ENCODE measurements around the gene MCRIP2. TPM values are rescaled to one million over a fixed set of nuclear protein-coding genes. Genes with fewer than 3 reads are reported as not detected.

The MCRIP2 gene
- total and polyA plus RNA-seq, 10 donors: 23.6 to 106 (median 41.8) TPM

GRCh38 chr16:638836-639235 lies 2.8 kb upstream of the MCRIP2 start:
- WGBS, 5 donors: 77 to 89% (median 81%) methylated on average over 8 to 9 of the region's 9 CpGs
- Histone ChIP-seq H3K4me3 (no peak overlapping the region), H3K27ac (peak overlapping the region in 2 of 8 donors; percentile 12 to 28), H3K9me3 (no peaks in the 10 kb centered on the region), H3K4me1 (peaks cover 26 to 84% (median 56%) of the 10 kb centered on the region in 6 donors), H3K27me3 (replicated peaks in 1 of 7) (peaks cover 0 to 4% (median 0%) of the 10 kb centered on the region in 7 donors), H3K36me3 (peaks cover 0 to 14% (median 5%) of the 10 kb centered on the region in 6 donors)
- TF ChIP-seq CTCF (IDR thresholded peaks at IDR 0.05 in 8 of 11, conservative IDR thresholded peaks at IDR 0.05 in 3 of 11) (no peak), POLR2A (IDR thresholded peaks at IDR 0.05) (no peak)
- intact Hi-C loops (cut with DNase I; ENCODE audit: low total_unique reads): no loop called here
- no peak for DNase-seq

GRCh38 chr16:640614-641013 lies 1.0 kb upstream of the MCRIP2 start:
- no peaks in the 10 kb centered on the region for H3K9me3 ChIP-seq
- intact Hi-C loops (cut with DNase I; ENCODE audit: low total_unique reads): loop anchor here (5.0 kb wide), 1 partner anchor 53 kb away; no protein-coding TSS in a partner anchor
- peaks cover 0 to 4% (median 0%) of the 10 kb centered on the region in 7 donors for H3K27me3 ChIP-seq (replicated peaks in 1 of 7)
- no peak for TF ChIP-seq CTCF (IDR thresholded peaks at IDR 0.05 in 8 of 11, conservative IDR thresholded peaks at IDR 0.05 in 3 of 11)
- TF ChIP-seq POLR2AphosphoS5 (IDR thresholded peaks at IDR 0.05): no peak
- no peak for TF ChIP-seq POLR2A (IDR thresholded peaks at IDR 0.05)
- WGBS, 5 donors: 77 to 100% (median 91%) methylated on average over 2 to 5 of the region's 5 CpGs
- H3K36me3 ChIP-seq: no peaks in the 10 kb centered on the region
- H3K4me1 ChIP-seq: peaks cover 18 to 76% (median 46%) of the 10 kb centered on the region in 6 donors
- H3K4me3 ChIP-seq: no peak overlapping the region
- no peak for DNase-seq
- peak overlapping the region in 2 of 8 donors; percentile 30 to 92 for H3K27ac ChIP-seq

- 0 to 10% (median 5%) methylated on average over 26 to 72 of the region's 72 CpGs for WGBS, 5 donors
Measured at GRCh38 chr16:642189-643049, 791 bp downstream of the MCRIP2 start.

More at GRCh38 chr16:642189-643049, 791 bp downstream of the MCRIP2 start:
- Histone ChIP-seq H3K36me3 (no peaks in the 10 kb centered on the region), H3K4me1 (peaks cover 17 to 88% (median 54%) of the 10 kb centered on the region in 6 donors), H3K27ac (peak overlapping the region; percentile 77 to 93 (median 88)), H3K9me3 (no peaks in the 10 kb centered on the region), H3K4me3 (peak overlapping the region; percentile 82 to 99 (median 94)), H3K27me3 (replicated peaks in 1 of 7) (no peaks in the 10 kb centered on the region)
- DNase-seq: peak; percentile 90
- intact Hi-C loops (cut with DNase I; ENCODE audit: low total_unique reads): loop anchor here (5.0 kb wide), 1 partner anchor 55 kb away; no protein-coding TSS in a partner anchor
- TF ChIP-seq CTCF (IDR thresholded peaks at IDR 0.05 in 8 of 11, conservative IDR thresholded peaks at IDR 0.05 in 3 of 11) (no peak), POLR2AphosphoS5 (IDR thresholded peaks at IDR 0.05) (peak; percentile 25 to 72 (median 56))

Data from spleen (tissue), 11 donors.